ENCODE results near the gene ADPRS. TPM values are rescaled to one million over a fixed set of nuclear protein-coding genes. Genes with fewer than 3 reads are reported as not detected.

Gene ADPRS
- total and polyA plus RNA-seq, 2 donors (not counting 1 experiment from before 2014, with no cell fraction given): 25.3 to 30.9 TPM

- H3K9ac ChIP-seq (ENCODE audit: insufficient read depth, low read length): no peak overlapping the region
- no peaks in the 10 kb centered on the region for H4K20me1 ChIP-seq (ENCODE audit: control insufficient read depth, extremely low read depth, insufficient read depth, low read length)
- H3K4me3 ChIP-seq (replicated peaks in 1 of 4; ENCODE audit: control extremely low read depth in 1 of 4, insufficient read depth in 1 of 4, low read depth in 3 of 4, low read length in 4 of 4): no peak overlapping the region
- TF ChIP-seq CTCF (conservative IDR thresholded peaks at IDR 0.05 in 1 of 2, IDR thresholded peaks at IDR 0.05 in 1 of 2; ENCODE audit: low read depth in 1 of 2, low read length in 2 of 2) (no peak), EZH2 (IDR thresholded peaks at IDR 0.05; ENCODE audit: low read length, missing control alignments) (no peak)
- H3K4me2 ChIP-seq (ENCODE audit: extremely low read depth, insufficient read depth, low read length): no peak overlapping the region
- DNase-seq (ENCODE audit: low read depth in 2 of 2): no peak
- H3K27me3 ChIP-seq (ENCODE audit: control insufficient read depth, insufficient read depth, low read length): no peaks in the 10 kb centered on the region
- no peak overlapping the region for H2AFZ ChIP-seq (ENCODE audit: low read length)
- H3K36me3 ChIP-seq (ENCODE audit: control insufficient read depth, insufficient read depth, low read length): no peaks in the 10 kb centered on the region
- no peaks in the 10 kb centered on the region for H3K9me3 ChIP-seq (ENCODE audit: control insufficient read depth, insufficient read depth, low read depth, low read length)
- no peak overlapping the region for H3K27ac ChIP-seq (ENCODE audit: insufficient read depth, low read length)
- no peaks in the 10 kb centered on the region for H3K79me2 ChIP-seq (ENCODE audit: control insufficient read depth, insufficient read depth, low read length)
- H3K4me1 ChIP-seq (ENCODE audit: control insufficient read depth, extremely low read depth, insufficient read depth, low read length): peaks cover 8% of the 10 kb centered on the region
Measured at GRCh38 chr1:36118447-36119204, 29.9 kb downstream of the ADPRS start.

GRCh38 chr1:36119456-36119855 is 30.8 kb downstream of the ADPRS start:
- H2AFZ ChIP-seq (ENCODE audit: low read length): no peak overlapping the region
- peak in 1 of 2 donors; percentile 51 for DNase-seq (ENCODE audit: low read depth in 2 of 2)

More at GRCh38 chr1:36119456-36119855, 30.8 kb downstream of the ADPRS start:
- Histone ChIP-seq H3K79me2 (ENCODE audit: control insufficient read depth, insufficient read depth, low read length) (no peaks in the 10 kb centered on the region), H3K27ac (ENCODE audit: insufficient read depth, low read length) (no peak overlapping the region), H3K36me3 (ENCODE audit: control insufficient read depth, insufficient read depth, low read length) (no peaks in the 10 kb centered on the region), H4K20me1 (ENCODE audit: control insufficient read depth, extremely low read depth, insufficient read depth, low read length) (no peaks in the 10 kb centered on the region), H3K4me2 (ENCODE audit: extremely low read depth, insufficient read depth, low read length) (no peak overlapping the region), H3K4me1 (ENCODE audit: control insufficient read depth, extremely low read depth, insufficient read depth, low read length) (peaks cover 8% of the 10 kb centered on the region), H3K27me3 (ENCODE audit: control insufficient read depth, insufficient read depth, low read length) (peaks cover 2% of the 10 kb centered on the region), H3K9me3 (ENCODE audit: control insufficient read depth, insufficient read depth, low read depth, low read length) (no peaks in the 10 kb centered on the region), H3K4me3 (replicated peaks in 1 of 4; ENCODE audit: control extremely low read depth in 1 of 4, insufficient read depth in 1 of 4, low read depth in 3 of 4, low read length in 4 of 4) (no peak overlapping the region), H3K9ac (ENCODE audit: insufficient read depth, low read length) (no peak overlapping the region)
- no peak for TF ChIP-seq CTCF (conservative IDR thresholded peaks at IDR 0.05 in 1 of 2, IDR thresholded peaks at IDR 0.05 in 1 of 2; ENCODE audit: low read depth in 1 of 2, low read length in 2 of 2)
- no peak for TF ChIP-seq EZH2 (IDR thresholded peaks at IDR 0.05; ENCODE audit: low read length, missing control alignments)
